Mucosa of stomach (tissue), 1 donor: ENCODE data around the gene KRT83.

Experiments
- H3K27me3 ChIP-seq: one replicate; pipeline ENCODE4 v1.7.0; 2013; ENCODE audit warnings: mild to moderate bottlenecking, low read length; ENCODE audit not compliant: control insufficient read depth, insufficient read depth
- H3K36me3 ChIP-seq: one replicate; pipeline ENCODE4 v1.7.0; 2013; ENCODE audit warnings: low read length; ENCODE audit not compliant: control insufficient read depth, insufficient read depth
- H3K4me1 ChIP-seq: one replicate; pipeline ENCODE4 v1.7.0; 2013; ENCODE audit warnings: mild to moderate bottlenecking, low read length; ENCODE audit not compliant: control insufficient read depth, insufficient read depth
- H3K4me3 ChIP-seq: one replicate; pipeline ENCODE4 v1.7.0; 2013; ENCODE audit warnings: low read length
- H3K9ac ChIP-seq: one replicate; pipeline ENCODE4 v1.7.0; 2013; ENCODE audit warnings: mild to moderate bottlenecking, low read length, moderate library complexity
- H3K9me3 ChIP-seq: one replicate; pipeline ENCODE4 v1.7.0; 2013; ENCODE audit warnings: mild to moderate bottlenecking, low read length, moderate library complexity; ENCODE audit not compliant: control insufficient read depth
- donor health status: Pancreatic carcinoma.

The KRT83 gene

GRCh38 chr12:52285851-52286530 is 35.2 kb downstream of the KRT83 start:
- H3K9me3 ChIP-seq: no peaks in the 10 kb centered on the region
- H3K27me3 ChIP-seq: no peaks in the 10 kb centered on the region
- H3K4me3 ChIP-seq: no peak overlapping the region
- no peaks in the 10 kb centered on the region for H3K36me3 ChIP-seq
- no peak overlapping the region for H3K9ac ChIP-seq
- peaks cover 5% of the 10 kb centered on the region for H3K4me1 ChIP-seq

GRCh38 chr12:52285172-52285745 is 35.9 kb downstream of the KRT83 start:
- Histone ChIP-seq H3K27me3 (no peaks in the 10 kb centered on the region), H3K9ac (no peak overlapping the region), H3K4me1 (peaks cover 12% of the 10 kb centered on the region), H3K36me3 (no peaks in the 10 kb centered on the region), H3K9me3 (no peaks in the 10 kb centered on the region), H3K4me3 (no peak overlapping the region)

GRCh38 chr12:52284562-52285171 is 36.5 kb downstream of the KRT83 start:
- Histone ChIP-seq H3K4me1 (peaks cover 18% of the 10 kb centered on the region), H3K27me3 (no peaks in the 10 kb centered on the region), H3K36me3 (no peaks in the 10 kb centered on the region), H3K4me3 (no peak overlapping the region), H3K9me3 (no peaks in the 10 kb centered on the region), H3K9ac (no peak overlapping the region)

GRCh38 chr12:52280796-52281560 is 40.2 kb downstream of the KRT83 start:
- Histone ChIP-seq H3K4me3 (no peak overlapping the region), H3K9me3 (no peaks in the 10 kb centered on the region), H3K27me3 (peaks cover 4% of the 10 kb centered on the region), H3K9ac (no peak overlapping the region), H3K36me3 (no peaks in the 10 kb centered on the region), H3K4me1 (peaks cover 30% of the 10 kb centered on the region)

GRCh38 chr12:52280319-52280795 is 40.8 kb downstream of the KRT83 start:
- peaks cover 4% of the 10 kb centered on the region for H3K27me3 ChIP-seq
- no peak overlapping the region for H3K9ac ChIP-seq

GRCh38 chr12:52279422-52280318 is 41.5 kb downstream of the KRT83 start:
- Histone ChIP-seq H3K27me3 (peaks cover 4% of the 10 kb centered on the region), H3K9ac (no peak overlapping the region), H3K4me1 (peaks cover 30% of the 10 kb centered on the region), H3K36me3 (no peaks in the 10 kb centered on the region), H3K9me3 (no peaks in the 10 kb centered on the region), H3K4me3 (no peak overlapping the region)

More at GRCh38 chr12:52280319-52280795, 40.8 kb downstream of the KRT83 start:
- Histone ChIP-seq H3K36me3 (no peaks in the 10 kb centered on the region), H3K4me1 (peaks cover 30% of the 10 kb centered on the region), H3K9me3 (no peaks in the 10 kb centered on the region), H3K4me3 (no peak overlapping the region)

- Histone ChIP-seq H3K36me3 (no peaks in the 10 kb centered on the region), H3K9me3 (no peaks in the 10 kb centered on the region), H3K27me3 (peaks cover 4% of the 10 kb centered on the region), H3K9ac (peak overlapping the region; percentile 56), H3K4me1 (peaks cover 30% of the 10 kb centered on the region), H3K4me3 (no peak overlapping the region)
Observed at GRCh38 chr12:52278575-52279421, 42.4 kb downstream of the KRT83 start.

GRCh38 chr12:52277486-52278245 is 43.5 kb downstream of the KRT83 start:
- H3K9ac ChIP-seq: no peak overlapping the region
- H3K9me3 ChIP-seq: no peaks in the 10 kb centered on the region
- H3K36me3 ChIP-seq: no peaks in the 10 kb centered on the region
- no peak overlapping the region for H3K4me3 ChIP-seq
- peaks cover 4% of the 10 kb centered on the region for H3K27me3 ChIP-seq
- peaks cover 30% of the 10 kb centered on the region for H3K4me1 ChIP-seq

- Histone ChIP-seq H3K27me3 (peaks cover 4% of the 10 kb centered on the region), H3K9ac (no peak overlapping the region), H3K36me3 (no peaks in the 10 kb centered on the region), H3K9me3 (no peaks in the 10 kb centered on the region), H3K4me1 (peaks cover 23% of the 10 kb centered on the region), H3K4me3 (no peak overlapping the region)
Observed at GRCh38 chr12:52275686-52276085, 45.5 kb downstream of the KRT83 start.

- H3K27me3 ChIP-seq: peaks cover 4% of the 10 kb centered on the region
- H3K4me1 ChIP-seq: peaks cover 12% of the 10 kb centered on the region
- H3K4me3 ChIP-seq: no peak within 1 kb of the TSS
Observed at GRCh38 chr12:52274521-52275120, 46.6 kb downstream of the KRT83 start, which contains the start of gene KRT86. TSS of gene KRT86 (plus strand) at chr12:52274645. CDS start at chr12:52301917, 27,272 bp downstream.

More at GRCh38 chr12:52274521-52275120, 46.6 kb downstream of the KRT83 start, which contains the start of gene KRT86:
- Histone ChIP-seq H3K9ac (no peak within 1 kb of the TSS), H3K36me3 (no peaks in the 10 kb centered on the region), H3K9me3 (no peaks in the 10 kb centered on the region)
